K562 (cell line): ENCODE results near the gene MAGI1. TPM values are rescaled to one million over a fixed set of nuclear protein-coding genes. Genes with fewer than 3 reads are reported as not detected.

Experiments used
- ATAC-seq: fragments of 200-7000 bp; cut with Tn5 transposase; 3 replicates; pipeline ENCODE4 v1.9.1; 2020; ENCODE audit warnings: moderate library complexity
- BruUV-seq: library from RNA; stranded (reverse); fragments of 400-500 nt; replicated peaks from 2 replicates; lab custom pipeline; 2021; lab: Mats Ljungman, UMichigan
- CTCF ChIA-PET: fragments of 300-600 bp; formaldehyde crosslinking; extraction: SDS; loops from one replicate; lab custom pipeline; 2021; ENCODE audit warnings: low intra/inter-chr PET ratio; lab: Yijun Ruan, JAX
- POLR2A ChIA-PET: fragments of 300-600, 350-650 bp; sonication (Branson Sonifier 250); formaldehyde crosslinking; extraction: SDS; loops from one replicate; lab custom pipeline; 2021; ENCODE audit warnings: antibody characterized with exemption, inconsistent platforms; lab: Yijun Ruan, JAX
- DNase-seq, 4 experiments: peaks; one replicate each; pipeline versions ENCODE4 v3.0.0 to v3.0.0-alpha.2; 2011 to 2018; ENCODE audit warnings: low spot score in 3 of 4, mixed read lengths in 3 of 4; ENCODE audit errors: extremely low read depth in 1 of 4
- FAIRE-seq: peaks from 2 replicates; lab custom pipeline; 2011; peaks lifted over from hg19 to GRCh38; lab: Jason Lieb, UNC
- H2AFZ ChIP-seq: 2 replicates; pipeline ENCODE4 v1.6.0; 2011; ENCODE audit warnings: low read depth, low read length, control low read depth, inconsistent platforms
- H3K27ac ChIP-seq: fragments of 200-600 bp; 3 replicates; pipeline ENCODE4 v1.8.0; 2011; ENCODE audit warnings: low read depth, mild to moderate bottlenecking, control low read depth, inconsistent platforms, low read length, moderate library complexity, mixed read lengths; ENCODE audit errors: extremely low read depth
- H3K27me3 ChIP-seq, 2 experiments: fragments of 300-600 bp in 1 of 2; 2 replicates in 1 of 2; 3 replicates in 1 of 2; pipeline versions ENCODE4 v1.6.0 to v1.8.0; 2011; ENCODE audit warnings: inconsistent platforms in 2 of 2, low read length in 2 of 2, mild to moderate bottlenecking in 1 of 2, mixed read lengths in 1 of 2, moderate library complexity in 1 of 2; ENCODE audit not compliant: control insufficient read depth in 2 of 2, insufficient read depth in 2 of 2
- H3K36me3 ChIP-seq: fragments of 300-600 bp; 3 replicates; pipeline ENCODE4 v1.8.0; 2011; ENCODE audit warnings: mild to moderate bottlenecking, low read length, inconsistent platforms; ENCODE audit not compliant: control insufficient read depth, insufficient read depth
- H3K4me1 ChIP-seq, 2 experiments: fragments of 200-600 bp in 1 of 2; replicated peaks in 1 of 2; 2 replicates in 1 of 2; 3 replicates in 1 of 2; pipeline versions ENCODE4 v1.5.1 to v1.8.0; 2011; ENCODE audit warnings: inconsistent platforms in 2 of 2, low read length in 2 of 2, mild to moderate bottlenecking in 1 of 2, mixed read lengths in 1 of 2, moderate library complexity in 1 of 2; ENCODE audit not compliant: control insufficient read depth in 2 of 2, insufficient read depth in 2 of 2
- H3K4me2 ChIP-seq: 2 replicates; pipeline ENCODE4 v1.6.1; 2011; ENCODE audit warnings: low read length, control low read depth, inconsistent platforms, mixed read lengths; ENCODE audit not compliant: insufficient read depth
- H3K4me3 ChIP-seq: fragments of 200-600 bp; sonication (generic), shearing (Covaris generic); 2 replicates; pipeline ENCODE4 v1.5.1; 2016; ENCODE audit warnings: control low read depth, inconsistent platforms
- H3K79me2 ChIP-seq: fragments of 200-600 bp; 3 replicates; pipeline ENCODE4 v1.8.0; 2011; ENCODE audit warnings: low read length, inconsistent platforms; ENCODE audit not compliant: control insufficient read depth, insufficient read depth
- H3K9ac ChIP-seq, 2 experiments: 2 replicates each; pipeline versions ENCODE4 v1.6.0 to v1.6.1; 2011; ENCODE audit warnings: low read depth in 2 of 2, low read length in 2 of 2, control low read depth in 1 of 2, inconsistent platforms in 1 of 2, mild to moderate bottlenecking in 1 of 2, mixed read lengths in 1 of 2; ENCODE audit not compliant: insufficient read depth in 1 of 2
- H3K9me1 ChIP-seq: one replicate; pipeline ENCODE4 v1.6.0; 2011; ENCODE audit warnings: inconsistent platforms, mild to moderate bottlenecking, low read length, moderate library complexity; ENCODE audit not compliant: control insufficient read depth, insufficient read depth
- H3K9me3 ChIP-seq: replicated peaks from 2 replicates; pipeline ENCODE4 v1.5.1; 2011; ENCODE audit warnings: low read depth, low read length, inconsistent platforms; ENCODE audit not compliant: control insufficient read depth, insufficient read depth
- H4K20me1 ChIP-seq: replicated peaks from 2 replicates; pipeline ENCODE4 v1.6.1; 2011; ENCODE audit warnings: low read length, inconsistent platforms, mixed read lengths; ENCODE audit not compliant: control insufficient read depth, insufficient read depth
- BRCA1 ChIP-seq, 2 experiments: fragments of 450-650 bp in 1 of 2; sonication (generic) in 1 of 2; formaldehyde crosslinking in 1 of 2; IDR thresholded peaks; 2 replicates each; pipeline versions ENCODE4 v1.5.0 to v1.6.1; 2017 to 2020; ENCODE audit warnings: mild to moderate bottlenecking in 1 of 2, missing genetic modification reagents in 1 of 2
- GATA2 ChIP-seq: sonication (generic); formaldehyde crosslinking; IDR thresholded peaks from 2 replicates; pipeline ENCODE4 v1.4.0; 2020; ENCODE audit warnings: mild to moderate bottlenecking, missing genetic modification reagents
- HEY1 ChIP-seq: fragments of 250-450 bp; sonication (Bioruptor Pico); IDR thresholded peaks from 2 replicates; pipeline ENCODE4 v1.5.0; 2020; ENCODE audit warnings: mild to moderate bottlenecking, moderate library complexity, borderline replicate concordance
- NBN ChIP-seq: fragments of 450-650 bp; IDR thresholded peaks from 2 replicates; pipeline ENCODE4 v1.6.1; 2016; ENCODE audit warnings: low read depth, mild to moderate bottlenecking
- NR2C1 ChIP-seq, 2 experiments: fragments of 450-650 bp; IDR thresholded peaks; 2 replicates each; pipeline ENCODE4 v1.6.1; 2017; ENCODE audit warnings: mild to moderate bottlenecking in 2 of 2, antibody characterized with exemption in 1 of 2, inconsistent platforms in 1 of 2, missing compliant biosample characterization in 1 of 2, missing genetic modification characterization in 1 of 2
- RBM25 ChIP-seq: fragments of 200-400 bp; formaldehyde crosslinking; IDR thresholded peaks from 2 replicates; pipeline ENCODE4 v1.6.1; 2018; ENCODE audit warnings: low read length, low read depth, moderate library complexity; ENCODE audit not compliant: severe bottlenecking
- SIN3A ChIP-seq, 2 experiments: fragments of 150-350 bp in 1 of 2; IDR thresholded peaks; 2 replicates each; pipeline ENCODE4 v1.6.1; 2011 to 2016; ENCODE audit warnings: borderline replicate concordance in 2 of 2, low read depth in 2 of 2, low read length in 2 of 2, mild to moderate bottlenecking in 2 of 2, moderate library complexity in 2 of 2; ENCODE audit not compliant: control insufficient read depth in 1 of 2
- SMC3 ChIP-seq: conservative IDR thresholded peaks from 2 replicates; pipeline ENCODE4 v1.6.1; 2011; ENCODE audit warnings: low read depth, low read length, improper control_type of control experiment; ENCODE audit not compliant: insufficient read depth
- SNRNP70 ChIP-seq: fragments of 200-400 bp; formaldehyde crosslinking; optimal IDR thresholded peaks from 2 replicates; pipeline ENCODE3; 2017; ENCODE audit warnings: low read depth, low read length
- TCFL5 ChIP-seq: fragments of 250-450 bp; sonication (Bioruptor Pico); conservative IDR thresholded peaks from 2 replicates; pipeline ENCODE4 v1.6.1; 2021; ENCODE audit warnings: mild to moderate bottlenecking, moderate library complexity, matching md5 sums
- ZNF589 ChIP-seq: fragments of 200-800 bp; sonication (Bioruptor generic); IDR thresholded peaks from 2 replicates; pipeline ENCODE4 v1.6.1; 2016; ENCODE audit warnings: low read depth, missing genetic modification characterization, missing compliant biosample characterization
- WGBS: fragments of 100-300 bp; shearing (Covaris generic); methylation state at CpG from one replicate; pipeline ENCODE4 v1.1.6; 2016; ENCODE audit warnings: low coverage, mixed read lengths; ENCODE audit not compliant: insufficient coverage; ENCODE audit errors: missing lambda C conversion rate; 5-methylcytosine and 5-hydroxymethylcytosine counted together
- in situ Hi-C: fragments of 300-500 bp; cut with MboI; formaldehyde crosslinking; loops from 4 replicates; pipeline ENCODE4 v1.15.0; 2018; ENCODE audit warnings: inconsistent platforms, mixed read lengths
- intact Hi-C: fragments of 100-400 bp; cut with micrococcal nuclease; formaldehyde crosslinking; loops from 2 replicates; pipeline ENCODE4 v1.14.2; 2022
- polyA plus RNA-seq, 8 experiments: library from polyadenylated mRNA; depleted of rRNA in 4 of 8; stranded (reverse) in 5 of 8; unstranded in 3 of 8; fragments of >200 nt; fragmentation: Nextera tagmentation in 2 of 8; fragmentation: Illumina TruSeq in 1 of 8; extraction: Ambion mirVana in 2 of 8; extraction: Trizol in 1 of 8; gene quantifications; 2 replicates each; pipeline versions ENCODE4 v1.2.1 to v1.2.3, GENCODE V29; 2011 to 2014; ENCODE audit warnings: inconsistent platforms in 1 of 8, missing spikeins in 1 of 8
- total RNA-seq, 7 experiments: library from RNA; depleted of rRNA in 6 of 7; stranded (reverse); fragments of >200 nt in 6 of 7; fragmentation: Illumina TruSeq in 2 of 7; extraction: Trizol in 2 of 7; gene quantifications; 2 replicates each; pipeline versions ENCODE4 v1.2.1 to v1.2.3, GENCODE V29; 2011 to 2021; ENCODE audit warnings: low replicate concordance in 1 of 7
- TF ChIP-seq, protein P1 (sequence below): fragments of 150-350 bp; IDR thresholded peaks from 2 replicates; pipeline ENCODE4 v1.6.1; 2014; ENCODE audit warnings: low read depth, mild to moderate bottlenecking, low read length, borderline replicate concordance
- TF ChIP-seq, protein P2 (sequence below), 3 experiments: IDR thresholded peaks in 2 of 3; conservative IDR thresholded peaks in 1 of 3; 2 replicates each; pipeline ENCODE4 v1.5.1; 2011 to 2012; ENCODE audit warnings: low read length in 3 of 3, mild to moderate bottlenecking in 3 of 3, control low read depth in 2 of 3, improper control_type of control experiment in 1 of 3, inconsistent platforms in 1 of 3, low read depth in 1 of 3, mixed read lengths in 1 of 3, moderate library complexity in 1 of 3; ENCODE audit not compliant: insufficient read depth in 2 of 3

The MAGI1 gene
- total and polyA plus RNA-seq, 9 of the 15 experiments (the other 6 are each of a cell fraction or from before 2014, with no cell fraction given), result 7.8 to 59.4 (median 43.2) TPM

DNA sequence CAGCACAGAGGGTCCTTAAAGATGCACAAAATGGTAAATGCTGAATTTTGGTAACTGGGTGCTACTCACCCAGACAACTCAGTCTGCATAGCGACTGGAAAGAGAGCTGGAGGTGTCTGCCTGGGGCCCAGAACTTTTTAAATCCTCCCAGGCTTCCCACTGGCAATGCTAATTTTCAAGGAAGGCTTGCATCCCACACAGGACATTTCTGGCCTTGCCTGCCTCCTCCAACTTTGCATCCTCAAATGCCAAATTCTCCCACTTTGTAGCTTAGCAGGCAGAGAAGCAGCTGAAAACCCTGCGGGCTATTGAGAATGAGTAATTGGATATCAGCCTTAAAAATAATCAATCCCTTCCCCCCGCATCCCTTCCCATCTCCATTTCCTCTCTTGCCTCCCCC lies 694.3 kb downstream of the MAGI1 start (continued):
- TF ChIP-seq, protein P1, sequence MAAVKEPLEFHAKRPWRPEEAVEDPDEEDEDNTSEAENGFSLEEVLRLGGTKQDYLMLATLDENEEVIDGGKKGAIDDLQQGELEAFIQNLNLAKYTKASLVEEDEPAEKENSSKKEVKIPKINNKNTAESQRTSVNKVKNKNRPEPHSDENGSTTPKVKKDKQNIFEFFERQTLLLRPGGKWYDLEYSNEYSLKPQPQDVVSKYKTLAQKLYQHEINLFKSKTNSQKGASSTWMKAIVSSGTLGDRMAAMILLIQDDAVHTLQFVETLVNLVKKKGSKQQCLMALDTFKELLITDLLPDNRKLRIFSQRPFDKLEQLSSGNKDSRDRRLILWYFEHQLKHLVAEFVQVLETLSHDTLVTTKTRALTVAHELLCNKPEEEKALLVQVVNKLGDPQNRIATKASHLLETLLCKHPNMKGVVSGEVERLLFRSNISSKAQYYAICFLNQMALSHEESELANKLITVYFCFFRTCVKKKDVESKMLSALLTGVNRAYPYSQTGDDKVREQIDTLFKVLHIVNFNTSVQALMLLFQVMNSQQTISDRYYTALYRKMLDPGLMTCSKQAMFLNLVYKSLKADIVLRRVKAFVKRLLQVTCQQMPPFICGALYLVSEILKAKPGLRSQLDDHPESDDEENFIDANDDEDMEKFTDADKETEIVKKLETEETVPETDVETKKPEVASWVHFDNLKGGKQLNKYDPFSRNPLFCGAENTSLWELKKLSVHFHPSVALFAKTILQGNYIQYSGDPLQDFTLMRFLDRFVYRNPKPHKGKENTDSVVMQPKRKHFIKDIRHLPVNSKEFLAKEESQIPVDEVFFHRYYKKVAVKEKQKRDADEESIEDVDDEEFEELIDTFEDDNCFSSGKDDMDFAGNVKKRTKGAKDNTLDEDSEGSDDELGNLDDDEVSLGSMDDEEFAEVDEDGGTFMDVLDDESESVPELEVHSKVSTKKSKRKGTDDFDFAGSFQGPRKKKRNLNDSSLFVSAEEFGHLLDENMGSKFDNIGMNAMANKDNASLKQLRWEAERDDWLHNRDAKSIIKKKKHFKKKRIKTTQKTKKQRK, result no peak
- TF ChIP-seq, all 486 proteins: peak for 0

DNA sequence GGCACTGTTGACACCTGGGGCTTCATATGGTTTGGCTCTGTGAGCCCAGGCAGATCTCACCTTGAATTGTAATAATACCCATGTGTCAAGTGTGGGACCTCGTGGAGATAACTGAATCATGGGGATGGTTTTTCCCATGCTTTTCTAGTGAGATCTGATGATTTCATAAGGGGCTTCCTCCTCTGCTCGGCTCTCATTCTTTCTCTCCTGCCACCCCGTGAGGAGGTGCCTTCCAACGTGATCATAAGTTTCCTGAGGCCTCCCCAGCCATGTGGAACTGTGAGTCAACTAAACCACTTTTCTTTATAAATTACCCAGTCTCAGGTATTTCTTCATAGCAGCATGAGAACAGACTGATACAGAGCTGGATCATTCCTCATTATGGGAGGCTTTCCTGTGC lies 695.0 kb downstream of the MAGI1 start:
- CTCF ChIA-PET, result no interaction called here
- ATAC-seq (no peak), FAIRE-seq (no peak), DNase-seq (no peak)
- Histone ChIP-seq H3K36me3 (no peaks in the 10 kb centered on the region), H3K79me2 (no peaks in the 10 kb centered on the region), H3K4me1 (peaks cover 0 to 6% of the 10 kb centered on the region in 2 experiments; a peak in 3 of 5 replicates), H4K20me1 (no peaks in the 10 kb centered on the region), H3K27ac (no peak overlapping the region), H3K9me1 (no peaks in the 10 kb centered on the region), H3K9ac (no peak overlapping the region), H3K27me3 (no peaks in the 10 kb centered on the region; a peak in 2 of 5 replicates), H3K4me3 (no peak overlapping the region), H2AFZ (no peak overlapping the region), H3K4me2 (no peak overlapping the region), H3K9me3 (no peaks in the 10 kb centered on the region)
- BruUV-seq, result no TSS peak
- intact Hi-C loops, result loop anchor here (10.0 kb wide), 1 partner anchor 321 kb away; no protein-coding TSS in a partner anchor
- POLR2A ChIA-PET, result interaction anchor here (0.6 kb wide), 1 partner anchor 13 kb away, joined by 3 read pairs; no protein-coding TSS in a partner anchor
- in situ Hi-C loops, result loop anchor here (10.0 kb wide), 1 partner anchor 411 kb away; no protein-coding TSS in a partner anchor
- 29% methylated on average over 2 of the region's 4 CpGs for WGBS
- TF ChIP-seq NBN (no peak), SMC3 (no peak), TCFL5 (no peak), RBM25 (no peak), SNRNP70 (no peak), HEY1 (no peak), BRCA1 (IDR thresholded peaks at IDR 0.05) (no peak), BRCA1 (CRISPR knock-in tag; IDR thresholded peaks at IDR 0.05) (no peak), NR2C1 (IDR thresholded peaks at IDR 0.05) (no peak), NR2C1 (tag; IDR thresholded peaks at IDR 0.05) (no peak), ZNF589 (no peak), SIN3A (IDR thresholded peaks at IDR 0.05; ENCODE audit: borderline replicate concordance in 2 of 2, control insufficient read depth in 1 of 2, low read depth in 2 of 2, low read length in 2 of 2) (no peak), GATA2 (no peak)
- TF ChIP-seq, protein P2, sequence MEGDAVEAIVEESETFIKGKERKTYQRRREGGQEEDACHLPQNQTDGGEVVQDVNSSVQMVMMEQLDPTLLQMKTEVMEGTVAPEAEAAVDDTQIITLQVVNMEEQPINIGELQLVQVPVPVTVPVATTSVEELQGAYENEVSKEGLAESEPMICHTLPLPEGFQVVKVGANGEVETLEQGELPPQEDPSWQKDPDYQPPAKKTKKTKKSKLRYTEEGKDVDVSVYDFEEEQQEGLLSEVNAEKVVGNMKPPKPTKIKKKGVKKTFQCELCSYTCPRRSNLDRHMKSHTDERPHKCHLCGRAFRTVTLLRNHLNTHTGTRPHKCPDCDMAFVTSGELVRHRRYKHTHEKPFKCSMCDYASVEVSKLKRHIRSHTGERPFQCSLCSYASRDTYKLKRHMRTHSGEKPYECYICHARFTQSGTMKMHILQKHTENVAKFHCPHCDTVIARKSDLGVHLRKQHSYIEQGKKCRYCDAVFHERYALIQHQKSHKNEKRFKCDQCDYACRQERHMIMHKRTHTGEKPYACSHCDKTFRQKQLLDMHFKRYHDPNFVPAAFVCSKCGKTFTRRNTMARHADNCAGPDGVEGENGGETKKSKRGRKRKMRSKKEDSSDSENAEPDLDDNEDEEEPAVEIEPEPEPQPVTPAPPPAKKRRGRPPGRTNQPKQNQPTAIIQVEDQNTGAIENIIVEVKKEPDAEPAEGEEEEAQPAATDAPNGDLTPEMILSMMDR (IDR thresholded peaks at IDR 0.05 in 2 of 3, conservative IDR thresholded peaks at IDR 0.05 in 1 of 3; ENCODE audit: insufficient read depth in 2 of 3, low read depth in 1 of 3, low read length in 3 of 3), result no peak
